NT2/D1 (cell line): ENCODE results near the gene MS4A1.

ENCODE experiments used
- SUZ12 ChIP-seq: IDR thresholded peaks from 2 replicates; pipeline ENCODE4 v1.6.1; 2011; ENCODE audit not compliant: insufficient read length, insufficient read depth; ENCODE audit errors: extremely low read depth
- YY1 ChIP-seq: IDR thresholded peaks from 2 replicates; pipeline ENCODE4 v1.6.1; 2011; ENCODE audit not compliant: insufficient read length, insufficient read depth
- ZNF274 ChIP-seq: IDR thresholded peaks from 2 replicates; pipeline ENCODE4 v1.6.1; 2011; ENCODE audit warnings: mild to moderate bottlenecking, low read depth, low read length

GRCh38 chr11:60469723-60470122 lies 14.1 kb downstream of the MS4A1 start:
- TF ChIP-seq YY1 (no peak), ZNF274 (no peak), SUZ12 (no peak)
